HG03432 (cell line): Measurements from ENCODE around the gene PDCD1LG2.
A peak's percentile ranks its signal among the peaks of the same experiment; 100 is the strongest.

Experiments
- ATAC-seq: cut with Tn5 transposase; IDR thresholded peaks from one replicate; pipeline ENCODE4 v1.9.1; 2021; ENCODE audit warnings: mild to moderate bottlenecking, moderate library complexity; ENCODE audit not compliant: unreplicated experiment

Gene PDCD1LG2

DNA sequence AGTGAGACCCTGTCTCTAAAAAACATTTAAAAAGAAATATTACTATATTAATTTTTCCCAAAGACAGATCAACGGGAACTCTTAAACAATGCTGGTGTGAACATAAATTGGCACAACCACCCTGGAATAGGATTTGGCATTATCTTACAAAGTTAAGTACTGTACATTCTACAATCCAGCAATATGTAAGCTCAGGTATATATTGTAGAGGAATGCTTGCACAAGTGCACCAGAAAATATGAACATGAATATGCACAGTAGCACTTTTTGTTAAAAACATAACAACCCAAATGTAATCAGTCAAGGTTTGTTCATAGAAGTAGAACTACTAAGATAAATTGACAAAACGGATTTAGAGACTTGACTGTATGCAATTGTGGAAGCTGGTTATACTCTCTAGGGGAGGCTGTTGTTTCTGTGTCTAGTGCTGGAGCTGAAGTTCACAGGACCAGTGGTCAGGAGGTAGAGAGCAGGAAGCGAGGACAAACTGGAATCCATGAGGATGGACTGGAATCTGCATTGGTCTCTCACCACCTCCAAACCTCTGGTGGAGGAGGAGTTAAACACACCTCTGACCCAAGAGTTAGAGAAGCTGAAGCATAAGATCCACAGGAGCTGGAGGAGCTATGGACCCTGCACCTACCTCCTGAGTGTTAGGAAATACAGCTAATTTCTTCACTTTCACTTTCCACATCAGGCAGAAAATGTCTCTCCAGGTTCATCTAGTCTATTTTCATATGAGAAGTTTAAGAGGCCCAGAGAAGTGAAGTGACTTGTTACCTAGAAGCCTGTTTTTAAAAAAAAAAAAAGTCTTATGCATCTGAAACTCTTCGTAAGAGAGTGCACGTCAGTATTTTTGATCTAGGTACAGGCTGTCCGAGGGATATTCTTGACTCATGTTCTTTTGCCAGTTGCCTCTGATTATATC is 98.2 kb downstream of the PDCD1LG2 start:
- peak; percentile 76 for ATAC-seq

DNA sequence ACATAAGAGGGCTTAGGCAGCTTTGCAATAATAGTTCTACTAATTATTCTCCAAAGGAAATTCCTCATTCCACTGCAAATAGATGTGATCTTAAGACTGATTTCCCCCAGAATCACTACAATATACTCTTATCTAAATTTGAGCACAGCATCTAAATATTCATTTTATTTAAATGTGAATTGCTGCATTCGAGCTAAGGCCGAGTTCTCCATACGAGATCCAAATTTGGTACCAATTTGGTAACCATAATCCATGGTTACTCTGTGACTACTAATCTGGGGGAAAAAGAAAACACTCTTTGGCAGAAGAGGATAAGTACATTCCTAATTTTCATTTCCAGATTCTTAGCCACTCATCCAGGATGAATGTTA is 98.9 kb downstream of the PDCD1LG2 start:
- ATAC-seq, result no peak

DNA sequence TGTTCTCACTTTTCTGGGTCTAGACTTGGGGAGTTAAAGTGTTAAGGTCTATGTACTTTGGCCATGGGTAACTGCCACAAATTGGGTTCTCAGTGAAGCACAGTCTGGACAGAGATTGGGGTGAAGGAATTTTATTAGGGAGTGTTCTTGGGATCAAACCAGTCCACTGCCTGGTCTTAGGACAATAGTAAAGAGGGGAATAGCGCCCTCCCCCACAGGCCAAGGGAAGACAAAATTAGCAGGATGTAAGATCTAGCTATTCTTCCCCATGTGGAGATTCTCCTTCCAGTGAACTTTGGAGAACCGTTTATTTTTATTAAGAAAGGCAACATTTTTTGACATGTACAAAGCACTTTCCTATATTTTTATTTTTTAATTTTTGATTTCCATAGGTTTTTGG is 100.2 kb downstream of the PDCD1LG2 start:
- no peak for ATAC-seq

DNA sequence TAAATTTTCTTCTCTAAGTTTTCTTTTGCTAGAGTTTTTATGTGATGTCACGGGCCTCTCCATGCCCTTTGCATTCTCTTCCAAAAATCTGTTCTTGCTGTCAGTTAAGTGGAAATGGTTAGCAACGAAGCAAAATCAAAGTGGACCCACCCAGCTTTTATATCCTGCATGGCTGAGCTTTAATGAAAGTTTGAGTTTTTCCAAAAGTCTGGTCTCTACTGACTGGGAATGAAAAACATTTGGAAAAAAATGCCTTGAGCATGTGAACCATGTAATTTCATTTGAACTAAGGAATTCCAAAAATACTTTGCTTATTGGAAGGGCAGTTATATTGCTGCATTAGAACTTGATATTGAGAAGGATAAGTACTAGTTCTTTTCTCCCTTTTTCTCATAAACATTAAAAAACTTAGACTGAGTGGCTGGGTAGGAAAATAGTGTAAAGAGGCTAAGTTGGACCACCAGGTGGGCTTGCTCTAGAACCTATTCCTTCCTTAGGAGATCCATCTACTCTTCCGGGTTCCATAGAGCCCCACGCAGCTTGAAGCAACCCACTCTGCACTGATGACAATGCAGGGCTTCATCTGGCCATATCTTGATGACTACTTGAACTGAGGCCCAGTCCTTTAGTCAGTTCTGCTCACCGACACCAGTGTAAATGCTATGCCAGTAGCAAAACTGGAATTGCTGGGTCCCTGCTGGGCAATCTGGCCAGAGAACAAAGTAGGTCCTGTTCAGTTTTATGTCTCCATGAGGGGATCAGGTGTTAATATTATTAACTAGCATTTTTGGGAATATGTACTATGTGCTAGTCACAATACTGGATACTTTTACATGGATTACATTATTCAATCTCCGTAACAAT is 101.2 kb downstream of the PDCD1LG2 start:
- ATAC-seq, result no peak

DNA sequence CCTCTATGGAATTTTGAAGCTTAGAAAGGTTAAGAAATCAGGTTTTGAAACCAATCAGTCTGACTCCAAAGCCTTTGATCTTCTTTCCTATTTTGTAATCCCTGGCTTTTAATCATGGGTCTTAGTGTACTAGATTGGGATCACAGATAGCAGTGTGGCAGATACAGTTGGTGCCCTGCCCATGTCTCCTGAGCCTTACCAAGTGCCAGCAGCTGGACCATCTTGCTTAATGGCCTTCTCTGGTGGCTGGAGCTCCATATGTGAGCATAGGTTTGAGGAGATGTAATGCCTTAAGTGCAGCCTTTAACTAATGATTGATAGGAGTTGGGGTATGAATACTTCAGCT is 101.8 kb downstream of the PDCD1LG2 start:
- no peak for ATAC-seq

DNA sequence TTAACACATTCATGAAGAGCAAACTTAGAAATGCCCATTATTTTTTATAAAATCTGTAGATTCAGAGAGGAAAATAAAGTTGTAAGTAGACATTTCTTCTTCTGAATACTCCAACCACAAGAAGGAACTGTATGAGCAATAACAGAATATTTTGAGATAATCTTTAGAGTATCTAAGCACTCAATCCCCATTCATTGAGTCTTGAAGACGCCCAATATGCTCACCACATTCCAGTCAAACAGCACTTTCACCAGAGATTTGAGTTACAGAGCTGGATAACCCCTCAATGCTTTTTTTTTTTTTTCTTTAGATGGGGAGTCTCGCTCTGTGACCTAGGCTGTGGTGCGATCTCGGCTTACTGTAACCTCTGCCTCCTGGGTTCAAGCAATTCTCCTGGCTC is 103.9 kb downstream of the PDCD1LG2 start:
- no peak for ATAC-seq

DNA sequence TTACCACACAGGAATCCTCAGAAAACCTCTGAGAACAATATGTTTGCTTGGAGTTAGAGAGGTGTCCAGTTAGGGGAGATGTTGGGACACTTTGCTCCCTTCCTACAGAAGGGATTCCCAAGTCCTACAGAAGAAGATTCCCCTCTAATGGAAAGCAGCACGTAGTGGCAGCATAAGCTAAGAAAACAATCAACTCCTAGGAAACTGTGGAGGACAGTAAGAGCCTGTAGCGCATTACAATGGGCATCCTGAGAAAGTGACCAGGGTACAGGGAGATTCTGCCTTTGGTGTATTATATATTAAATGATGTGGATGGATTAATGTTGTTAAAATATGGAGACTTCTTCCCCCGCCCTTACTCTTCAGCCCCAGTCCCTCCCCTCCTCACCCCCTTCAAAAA is 104.7 kb downstream of the PDCD1LG2 start:
- no peak for ATAC-seq

DNA sequence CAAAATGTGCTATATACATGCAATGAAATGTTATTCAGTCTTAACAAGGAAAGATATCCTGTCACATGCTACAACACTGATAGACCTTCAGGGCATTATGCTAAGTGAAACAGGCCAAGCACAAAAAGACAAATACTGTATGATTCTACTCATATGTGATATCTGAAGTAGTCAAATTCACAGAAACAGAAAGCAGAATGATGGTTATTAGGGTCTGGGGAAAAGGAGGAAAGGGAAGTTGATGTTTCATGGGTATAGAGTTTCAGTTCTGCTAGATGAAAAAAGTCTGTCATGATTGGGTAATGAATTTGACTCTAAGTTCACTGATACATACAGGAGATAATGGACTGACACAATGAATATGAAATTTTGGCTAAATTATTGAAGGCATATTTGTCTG is 107.4 kb downstream of the PDCD1LG2 start:
- peak; percentile 93 for ATAC-seq

DNA sequence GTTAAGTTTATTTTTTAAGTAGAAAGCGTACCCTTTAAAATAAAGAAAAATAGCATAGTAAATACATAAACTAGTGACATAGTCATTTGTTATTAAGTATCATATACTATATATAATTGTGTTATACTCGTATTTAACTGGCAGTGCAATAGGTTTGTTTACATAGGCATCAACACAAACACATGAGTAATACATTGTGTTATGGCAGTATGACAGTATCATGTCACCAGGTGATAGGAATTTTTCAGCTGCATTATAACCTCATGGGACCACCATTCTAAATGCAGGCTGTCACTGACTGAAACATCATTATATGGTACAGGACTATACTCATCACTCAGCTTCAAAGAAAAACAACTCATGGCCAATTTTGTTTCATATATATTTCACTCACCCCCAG is 110.2 kb downstream of the PDCD1LG2 start:
- no peak for ATAC-seq
